Left renal cortex interstitium (tissue), 4 donors: Measurements from ENCODE around the gene RAB30. TPM values are rescaled to one million over a fixed set of nuclear protein-coding genes. Genes with fewer than 3 reads are reported as not detected.

Source experiments
- polyA plus RNA-seq, 4 donors: library from polyadenylated mRNA; unstranded; fragments of 120-200 nt; gene quantifications; one replicate each; pipeline ENCODE4 v1.2.1, GENCODE V29; 2013; ENCODE audit not compliant: insufficient read length in 4 of 4

RAB30 gene
- polyA plus RNA-seq, 4 donors: 8.2 to 8.9 (median 8.4) TPM

Other genes with a start within 250 kb of the RAB30 start
- gene PRCP, start 171.5 kb downstream of the RAB30 start, polyA plus RNA-seq: 100 to 1,000 TPM; 221 to 304 (median 266) TPM
- 1 to 10 TPM; 5.9 to 6.6 (median 6.5) TPM for gene DDIAS, start 170.2 kb downstream of the RAB30 start, polyA plus RNA-seq
- 10 to 100 TPM; 60.8 to 84.4 (median 74.6) TPM for gene PCF11, start 85.2 kb upstream of the RAB30 start, polyA plus RNA-seq
- gene ANKRD42, start 121.8 kb upstream of the RAB30 start, polyA plus RNA-seq: 10 to 100 TPM; 16.5 to 20.3 (median 17.4) TPM
- 10 to 100 TPM; 75.9 to 97.2 (median 86.3) TPM for gene CCDC90B, start 214.5 kb upstream of the RAB30 start, polyA plus RNA-seq